NCI-H2107 treated with DMSO at 0.1 percent for 48 hours (cell line): ENCODE results near the gene CMTM4.

ENCODE experiments used
- DNase-seq: peaks from one replicate; lab custom pipeline; 2025; ENCODE audit not compliant: unreplicated experiment; lab: John Stamatoyannopoulos, UW

The CMTM4 gene

DNA sequence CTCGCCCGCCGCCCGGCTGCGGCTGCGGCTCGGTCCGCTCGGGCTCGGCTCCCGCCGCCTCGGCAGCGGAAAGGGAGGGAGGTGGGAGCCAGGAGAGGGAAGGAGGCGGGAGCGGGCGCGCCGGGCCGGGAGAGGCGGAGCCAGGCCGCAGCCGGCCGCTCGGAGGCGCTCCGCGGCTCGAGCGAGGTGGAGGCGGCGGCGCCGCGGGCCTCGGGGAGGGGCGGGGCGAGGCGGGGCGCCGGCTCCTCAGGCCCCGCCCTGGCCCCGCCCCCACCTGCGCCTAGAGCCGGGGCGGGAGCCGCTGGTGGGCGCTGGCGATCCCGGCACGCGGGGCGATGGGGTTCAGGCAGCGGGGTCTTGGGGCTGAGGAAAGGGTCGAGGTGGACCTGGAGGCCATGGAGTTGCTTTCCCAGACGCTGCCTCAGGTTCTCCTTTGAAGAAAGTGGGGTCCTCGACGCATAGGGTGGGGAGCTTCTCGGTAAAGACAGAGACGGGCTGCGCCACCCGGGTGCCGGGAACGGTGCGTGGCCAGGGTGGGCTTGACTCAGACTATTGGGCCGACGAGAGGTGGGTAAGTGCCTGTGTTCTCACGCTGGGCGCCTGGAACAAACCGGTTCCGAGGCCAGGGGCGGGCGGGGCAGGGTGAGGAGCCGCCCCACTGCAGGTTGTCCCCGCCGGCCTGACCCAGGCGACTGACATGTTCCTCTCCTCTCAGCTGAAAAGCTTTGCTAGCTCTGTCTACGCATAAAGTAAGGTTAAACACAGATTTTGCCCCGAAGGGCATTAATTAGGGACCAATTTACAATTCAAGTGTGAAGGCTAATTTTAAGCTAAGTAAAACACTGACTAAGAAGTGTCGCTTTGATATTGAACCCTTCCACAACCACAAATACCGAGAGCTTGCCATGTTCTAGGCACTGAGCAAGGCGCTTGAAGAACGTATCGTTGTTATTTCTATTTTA is at the start of gene CMTM4:
CMTM4 (minus strand) TSS at position 75 of the 962 bp plus-strand sequence. CDS start 218 bp downstream, outside the sequence.
- DNase-seq: peak; percentile 31

DNA sequence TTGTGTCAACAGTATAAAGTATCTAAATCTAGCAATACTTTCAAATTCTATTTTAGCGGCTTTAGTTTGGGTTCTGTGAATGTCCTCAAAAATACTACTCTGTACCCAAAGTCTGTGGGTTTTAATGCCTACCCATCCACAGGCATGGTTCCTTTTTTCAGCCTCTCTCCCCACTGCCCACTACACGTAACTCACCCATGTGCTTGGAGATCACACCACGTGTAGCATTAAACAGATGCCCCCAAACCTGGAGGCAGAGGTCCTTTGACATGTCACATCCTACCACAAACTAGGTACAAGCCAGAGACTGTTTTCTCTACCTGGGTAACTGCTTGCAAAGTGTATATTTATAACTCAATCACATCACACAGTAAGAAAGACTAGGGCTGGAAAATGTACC is 49.5 kb upstream of the CMTM4 start:
- DNase-seq: no peak

DNA sequence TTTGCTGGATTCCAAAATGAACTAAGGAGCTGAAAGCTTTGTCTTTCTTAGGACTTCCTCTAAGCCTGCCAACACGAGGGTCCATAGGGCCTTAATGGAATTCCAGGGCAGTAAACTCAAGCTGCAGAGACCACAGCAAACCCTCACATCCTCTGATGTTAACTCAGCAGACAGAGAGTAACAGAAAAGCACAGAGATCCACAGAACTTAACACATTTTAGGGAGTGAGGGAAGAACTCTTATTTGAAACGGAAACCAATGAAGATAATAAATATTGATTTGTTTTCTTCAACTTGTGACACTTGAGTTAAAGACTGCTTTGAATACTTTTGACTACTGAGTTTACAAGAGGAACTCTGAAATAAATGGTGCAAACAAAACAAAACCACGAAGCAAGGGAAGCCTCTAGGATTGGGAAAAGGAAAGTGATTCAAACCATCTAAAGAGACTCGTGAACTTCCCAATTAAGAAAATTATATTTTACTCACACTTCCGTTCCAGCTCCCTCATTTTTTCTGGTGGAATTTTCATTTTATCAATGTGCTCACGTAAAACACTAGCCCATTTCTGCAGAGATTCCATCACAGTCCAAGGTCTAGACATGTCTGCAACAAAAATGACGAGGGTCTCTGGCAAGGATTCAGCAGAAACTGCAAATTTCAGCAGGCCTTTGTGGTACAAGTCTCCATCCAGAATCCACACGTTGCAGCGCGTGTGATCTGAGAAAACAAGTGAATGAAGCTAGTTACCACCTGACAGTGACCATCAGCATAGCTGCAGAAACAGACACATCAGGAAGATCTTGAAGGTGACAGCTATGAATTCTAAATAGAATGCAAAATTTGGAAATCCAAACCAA is 45.6 kb upstream of the CMTM4 start:
- no peak for DNase-seq

DNA sequence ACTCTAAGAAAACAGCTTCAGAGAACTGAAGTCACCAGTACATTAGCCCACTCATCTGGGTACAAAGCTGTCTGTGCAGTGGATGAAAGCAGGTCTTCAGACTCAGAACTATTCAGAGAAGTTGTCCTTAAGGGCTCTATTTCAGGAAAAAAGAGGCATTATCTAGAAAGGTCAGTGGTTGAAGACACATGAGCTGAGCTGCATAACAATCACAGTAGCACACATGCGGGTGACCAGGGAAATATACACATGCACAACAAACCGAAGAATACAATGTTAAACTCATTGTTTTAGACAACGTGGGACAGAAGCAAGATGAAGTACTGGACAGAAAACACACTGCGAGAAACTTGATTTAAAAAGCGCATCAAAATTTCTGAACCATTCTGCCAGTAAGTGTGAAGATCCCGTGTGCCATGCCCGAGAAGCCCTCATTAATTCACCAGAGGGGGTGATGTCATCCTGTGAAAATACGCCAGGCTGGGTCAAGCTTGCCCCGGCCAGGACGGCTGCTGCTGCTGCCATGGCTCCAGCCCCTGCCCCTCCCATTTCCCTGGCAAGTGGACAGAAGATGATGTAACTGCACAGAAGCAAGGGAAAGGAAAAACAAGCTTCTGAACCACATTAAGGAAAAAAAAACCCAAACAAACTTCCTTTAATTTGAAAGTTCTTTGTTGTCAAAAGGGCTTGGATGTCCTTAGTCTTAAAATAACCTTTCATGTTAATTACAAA is 44.8 kb upstream of the CMTM4 start:
- no peak for DNase-seq

DNA sequence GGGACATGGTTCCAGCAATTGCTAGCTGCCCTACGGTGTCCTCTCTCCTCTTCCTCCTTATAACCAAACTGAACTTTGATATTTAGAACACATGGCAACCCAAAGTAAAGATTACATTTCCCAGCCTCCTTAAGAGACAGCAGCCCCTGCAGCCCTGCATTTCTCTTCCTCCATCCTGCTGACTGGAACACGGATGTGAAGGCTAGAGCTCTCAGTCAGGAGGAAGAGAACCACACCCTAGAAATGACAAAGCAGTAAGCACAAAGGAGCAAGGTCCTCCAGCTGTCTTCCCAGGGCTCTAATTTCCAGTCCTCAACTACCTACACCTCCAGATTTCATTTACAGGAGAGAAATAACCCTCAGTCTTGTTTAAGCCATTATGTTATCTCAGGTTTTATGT is 44.0 kb upstream of the CMTM4 start:
- no peak for DNase-seq

DNA sequence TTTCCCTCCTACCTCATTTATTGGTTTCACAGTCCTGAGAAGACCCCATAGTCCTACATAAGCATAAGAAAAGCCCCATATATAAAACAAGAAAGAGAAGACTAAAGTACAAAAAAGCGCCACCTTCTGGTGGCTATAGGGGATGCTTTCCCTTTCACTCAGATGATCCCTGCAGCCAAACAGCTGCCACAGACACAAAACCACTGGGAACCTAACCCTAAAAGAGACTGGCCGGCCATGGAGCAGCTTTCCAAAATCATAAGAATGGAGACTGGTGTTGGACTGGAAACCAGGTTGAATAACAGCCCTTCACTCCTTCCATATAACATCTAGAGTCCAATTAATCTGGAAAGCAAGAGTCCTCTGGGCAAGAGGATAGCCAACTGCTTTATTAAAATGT is 43.5 kb upstream of the CMTM4 start:
- peak; percentile 17 for DNase-seq

DNA sequence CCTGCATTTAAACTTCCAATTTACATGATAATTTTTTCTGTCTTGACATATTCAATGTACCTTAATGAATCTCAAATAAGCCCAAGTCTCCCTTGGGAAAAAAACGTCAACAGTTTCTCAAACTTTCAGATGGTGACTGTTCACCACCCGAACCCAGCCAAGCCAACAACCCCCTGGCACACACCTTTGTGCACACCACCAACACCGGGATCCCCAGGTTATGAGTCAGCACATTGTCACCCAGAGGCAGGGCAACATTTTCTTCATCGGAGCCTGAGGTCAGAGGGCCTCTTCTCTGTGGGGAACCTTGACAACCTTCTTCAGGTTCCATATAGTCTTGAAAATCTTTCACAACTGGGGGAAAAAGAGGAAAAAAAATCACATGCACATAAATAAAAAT is 39.3 kb upstream of the CMTM4 start:
- no peak for DNase-seq

DNA sequence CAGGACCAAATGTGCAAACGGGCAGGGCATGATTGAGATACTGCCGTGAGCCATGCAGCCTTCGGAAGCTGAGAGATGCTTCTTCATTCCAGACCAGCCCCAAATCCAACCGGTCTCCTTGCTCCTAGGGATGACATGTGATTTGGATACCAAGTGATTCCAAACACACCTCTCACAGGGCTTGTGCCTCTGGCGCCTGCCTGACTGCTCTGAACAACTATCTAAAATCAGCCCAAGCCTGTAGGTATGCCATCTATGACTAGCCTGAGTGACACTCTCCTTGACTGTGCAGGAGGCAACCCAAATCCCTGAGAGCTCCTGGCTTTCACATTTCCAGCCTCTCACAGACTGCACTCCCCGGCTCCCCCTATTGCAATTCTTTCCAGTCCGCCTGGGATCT is 34.6 kb upstream of the CMTM4 start:
- DNase-seq: no peak

DNA sequence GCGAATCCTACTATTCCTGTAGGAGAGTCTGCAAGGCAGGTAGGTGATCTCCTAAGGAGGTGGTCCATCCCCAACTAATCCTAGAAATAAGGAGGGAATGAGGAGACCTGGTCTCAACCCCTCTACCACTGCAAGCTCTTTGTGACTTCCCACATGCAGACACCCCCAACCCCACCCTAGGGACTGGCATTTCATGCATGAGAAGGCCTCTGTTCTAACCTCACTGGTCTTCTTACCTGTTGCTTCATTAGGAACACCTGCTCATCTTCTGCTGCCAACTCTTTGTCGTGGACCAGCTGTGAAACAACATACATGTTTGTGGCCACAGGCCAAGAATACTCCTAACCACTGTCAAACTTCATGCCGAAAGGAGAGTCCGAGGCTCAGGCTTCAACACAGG is 32.3 kb upstream of the CMTM4 start:
- DNase-seq: peak; percentile 85

DNA sequence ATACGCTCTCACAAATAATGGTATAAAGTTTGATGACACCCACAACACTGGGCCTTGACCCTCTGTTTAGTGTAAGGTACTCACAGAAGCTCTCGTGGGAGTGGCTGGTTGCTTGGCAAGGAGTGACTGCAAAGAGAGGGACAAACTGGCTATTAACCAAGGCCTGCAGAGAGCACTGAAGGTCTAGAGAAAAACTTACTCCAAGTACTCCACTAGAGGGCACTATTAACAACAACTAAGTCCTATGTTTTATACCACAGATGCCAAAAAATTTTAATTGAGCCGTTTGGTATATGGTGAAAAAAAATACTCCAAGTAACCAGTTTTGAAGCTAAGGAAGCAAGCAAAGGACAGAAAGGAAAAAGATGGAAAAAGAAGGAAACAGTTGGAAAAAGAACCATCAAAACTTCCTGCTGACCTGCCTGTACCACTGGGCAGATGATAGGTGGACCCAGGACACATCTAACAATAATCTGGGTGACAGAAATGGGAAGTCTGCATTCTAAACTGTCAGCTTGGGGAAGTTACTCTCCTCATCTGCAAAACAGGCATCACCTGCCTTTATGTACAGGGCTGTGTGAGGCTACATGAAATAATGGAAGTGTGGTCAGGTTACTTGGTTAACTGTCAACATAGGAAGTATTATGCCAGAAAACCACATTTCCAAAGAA is 31.7 kb upstream of the CMTM4 start:
- DNase-seq: peak; percentile 85

DNA sequence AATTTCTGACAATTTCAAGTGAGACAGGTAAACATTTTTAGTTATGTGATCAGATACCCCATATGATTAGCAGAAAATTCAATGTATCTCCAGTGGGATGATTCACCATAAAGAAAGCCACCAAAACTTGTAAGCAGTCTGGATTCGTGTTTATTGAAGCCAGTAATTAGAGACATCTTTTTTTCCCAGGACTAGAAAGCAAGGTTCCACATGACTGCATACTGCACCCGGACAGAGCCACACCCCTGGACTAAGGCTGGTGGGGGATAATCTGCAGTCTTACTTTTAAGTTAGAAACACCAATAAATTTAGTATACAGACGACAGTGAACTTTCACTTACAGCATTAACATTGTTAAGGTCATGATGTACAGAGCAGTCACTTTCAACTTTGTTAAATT is 24.2 kb upstream of the CMTM4 start:
- no peak for DNase-seq

DNA sequence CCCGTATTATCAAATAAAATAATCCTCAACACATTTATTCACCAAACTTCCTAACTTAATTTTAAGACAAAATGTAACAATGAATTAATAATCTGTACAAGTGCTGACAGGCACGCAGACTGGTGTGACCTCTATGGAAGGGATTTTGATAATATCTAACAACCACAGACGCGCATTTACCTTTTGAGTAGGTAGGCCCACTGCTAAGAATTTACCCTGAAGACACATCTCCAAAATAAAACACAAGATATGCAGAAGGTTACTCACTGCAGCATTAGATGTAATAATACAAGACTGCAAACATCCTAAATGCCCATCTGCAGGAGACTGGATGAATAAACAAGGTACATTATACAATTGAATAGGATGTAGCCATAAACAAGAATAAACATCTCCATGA is 22.7 kb upstream of the CMTM4 start:
- DNase-seq: no peak

DNA sequence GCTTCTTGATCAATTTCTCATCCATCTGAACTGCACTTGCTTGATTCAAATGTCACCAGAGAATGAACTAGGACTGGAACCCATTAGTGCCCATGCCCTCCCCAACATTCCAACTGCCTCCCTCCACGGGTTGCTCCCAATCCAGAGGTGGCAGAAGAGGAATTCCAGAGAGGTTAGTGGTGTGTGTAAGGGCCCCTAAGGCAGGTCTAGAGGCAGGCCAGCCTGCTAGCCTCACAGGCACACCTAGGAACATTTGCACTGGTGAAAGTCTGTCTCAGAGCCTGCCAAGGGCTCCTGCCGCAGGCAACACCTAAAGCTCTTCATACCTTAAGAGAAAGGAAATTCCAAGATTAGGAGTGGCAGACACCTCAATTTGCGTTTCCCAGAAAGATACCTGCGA is 21.2 kb upstream of the CMTM4 start:
- no peak for DNase-seq

DNA sequence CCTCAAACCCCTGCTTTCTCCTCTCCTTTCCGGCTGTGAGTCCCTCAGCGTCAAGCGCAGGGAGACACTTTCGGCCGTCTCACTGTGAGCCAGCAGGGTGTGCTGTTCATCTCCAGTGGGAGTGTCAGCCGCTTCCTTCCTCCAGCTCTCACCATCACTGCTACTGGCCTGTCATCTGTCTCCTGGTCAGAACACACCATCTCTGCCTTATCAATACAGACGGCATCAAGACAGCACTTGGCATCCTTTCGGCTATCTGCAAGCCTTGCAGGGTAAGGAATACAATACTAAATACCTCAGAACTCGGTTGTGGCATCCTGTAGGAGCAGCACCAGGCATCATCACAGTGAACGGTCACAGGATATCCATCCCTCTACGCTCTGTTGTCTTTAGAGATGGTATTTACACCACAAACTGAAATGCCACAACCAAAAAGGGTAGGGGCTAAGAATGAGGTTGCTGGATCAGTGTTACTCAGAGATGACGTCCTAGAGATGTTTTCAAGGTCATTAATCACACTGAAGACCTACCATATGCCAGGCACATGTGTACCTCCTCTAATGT is 20.7 kb upstream of the CMTM4 start:
- peak; percentile 10 for DNase-seq

DNA sequence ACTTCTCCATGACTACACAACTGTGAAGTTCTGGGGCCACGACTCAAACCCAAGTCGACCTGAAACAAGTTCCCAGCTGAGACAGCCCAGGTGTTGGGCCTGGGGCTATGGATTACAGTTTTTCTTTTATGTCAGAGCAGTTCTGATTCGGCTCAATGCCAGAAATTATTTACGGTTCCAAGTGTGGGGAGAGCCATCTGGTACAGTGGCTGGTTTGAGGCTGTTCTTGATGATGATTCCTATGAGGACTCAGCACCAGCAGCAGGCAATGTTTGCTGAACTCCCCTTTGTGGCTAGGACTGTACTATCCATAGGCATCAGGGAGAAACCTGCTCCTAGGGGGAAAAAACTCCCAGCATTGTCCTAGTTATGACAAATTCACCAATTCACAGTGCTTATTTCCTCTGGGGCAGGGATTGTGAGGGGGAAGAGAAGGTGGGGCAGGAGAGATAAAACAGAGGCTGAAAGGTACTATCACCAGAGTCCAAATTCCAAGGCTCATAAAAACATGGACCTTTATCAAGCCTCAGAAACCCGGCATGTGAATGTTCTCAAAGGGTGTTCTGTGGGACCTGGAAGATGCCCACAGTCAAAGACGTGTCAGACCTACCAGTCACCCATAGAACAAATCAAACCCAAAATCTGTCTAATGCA is 18.2 kb upstream of the CMTM4 start:
- DNase-seq: no peak

DNA sequence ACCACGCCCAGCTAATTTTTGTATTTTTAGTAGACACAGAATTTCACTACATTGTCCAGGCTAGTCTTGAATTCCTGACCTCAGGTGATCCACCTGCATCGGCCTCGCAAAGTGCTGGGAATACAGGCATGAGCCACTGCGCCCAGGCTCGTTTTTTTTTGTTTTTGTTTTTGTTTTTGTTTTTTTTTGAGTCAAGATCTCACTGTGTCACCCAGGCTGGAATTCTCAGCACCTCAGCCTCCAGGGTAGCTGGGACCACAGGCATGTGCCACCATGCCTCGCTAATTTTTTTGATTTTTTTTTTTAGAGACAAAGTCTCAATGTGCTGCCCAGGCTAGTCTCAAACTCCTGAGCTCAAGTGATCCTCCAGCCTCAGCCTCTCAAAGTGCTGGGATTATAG is 17.5 kb upstream of the CMTM4 start:
- DNase-seq: no peak

DNA sequence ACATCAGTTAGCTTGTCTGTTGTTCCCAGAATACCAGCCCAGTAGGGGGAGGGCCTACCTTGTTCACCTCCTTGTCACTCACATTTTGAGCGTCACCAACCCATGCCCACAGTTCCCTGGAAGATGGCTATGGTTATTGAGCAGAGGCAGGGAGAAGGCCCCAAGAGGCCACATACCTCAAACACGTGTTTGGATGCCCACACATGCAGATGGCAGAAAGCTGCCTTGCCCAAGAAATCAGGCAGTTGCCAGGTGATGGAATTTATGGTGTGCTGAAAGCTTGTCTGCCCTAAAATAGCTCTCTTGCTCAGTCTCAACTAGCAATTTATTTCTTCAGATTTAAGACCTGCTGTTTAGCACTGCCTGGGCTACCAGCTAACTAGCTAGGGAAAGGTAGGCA is 16.5 kb upstream of the CMTM4 start:
- DNase-seq: no peak

DNA sequence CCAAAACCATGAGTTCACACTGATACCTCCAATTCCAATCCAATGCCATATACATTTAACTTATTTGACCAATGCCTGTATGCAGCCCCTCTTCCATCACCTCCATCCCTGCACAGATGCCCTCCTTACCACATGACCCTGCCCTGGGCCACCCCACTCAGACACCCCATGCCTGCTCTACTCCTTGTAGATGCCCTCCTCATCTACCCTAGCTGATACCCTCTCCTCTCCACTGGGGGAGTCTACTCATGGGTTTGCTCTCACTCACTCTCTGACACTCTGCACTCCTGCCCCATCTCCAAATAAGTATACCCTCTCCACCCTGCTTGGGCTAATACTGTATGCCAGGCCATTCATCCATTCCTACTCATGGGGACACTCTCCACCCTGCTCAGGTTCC is 16.0 kb upstream of the CMTM4 start:
- DNase-seq: no peak

DNA sequence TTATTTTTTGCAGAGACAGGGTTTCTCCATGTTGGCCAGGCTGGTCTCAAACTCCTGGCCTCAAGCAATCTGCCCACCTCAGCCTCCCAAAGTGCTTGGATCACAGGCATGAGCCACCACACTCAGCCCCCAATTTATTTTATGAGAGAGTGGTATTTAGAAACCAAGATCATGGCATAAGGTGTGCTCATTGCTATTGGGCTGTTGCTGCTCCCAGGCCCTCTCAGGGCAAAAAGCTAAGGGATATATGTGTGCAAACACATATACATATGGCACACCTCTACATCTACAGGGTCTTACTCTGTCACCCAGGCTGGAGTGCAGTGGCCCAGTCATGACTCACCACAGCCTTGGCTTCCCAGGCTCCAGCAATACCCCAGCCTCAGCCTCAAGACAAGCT is 15.0 kb upstream of the CMTM4 start:
- DNase-seq: no peak

DNA sequence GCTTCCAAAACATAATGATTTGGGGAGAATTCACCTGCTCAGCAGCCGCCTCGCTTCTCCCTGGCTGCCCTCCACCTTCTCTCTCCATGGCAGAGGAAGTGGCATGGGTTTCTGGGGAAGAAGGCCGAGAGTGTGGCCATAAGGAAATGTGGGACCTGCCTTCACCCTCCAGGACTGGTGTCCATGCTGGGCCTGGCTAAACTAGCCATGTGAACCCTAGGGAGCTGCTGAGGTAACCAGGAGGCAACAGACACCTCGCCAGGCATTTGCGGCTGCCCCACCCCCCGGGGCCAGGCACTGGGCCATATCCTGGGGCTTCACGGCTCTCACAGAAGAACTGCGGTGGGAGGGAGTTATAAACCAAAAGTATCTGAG is 9.9 kb upstream of the CMTM4 start:
- DNase-seq: no peak
